Fibroblast of lung (primary cell): ENCODE measurements around the gene ITPRID1.

Source experiments
- EZH2 ChIP-seq: IDR thresholded peaks from 2 replicates; pipeline ENCODE4 v1.5.1; 2012; ENCODE audit warnings: low read length, control low read depth, mild to moderate bottlenecking; ENCODE audit errors: missing control alignments
- TF ChIP-seq, protein P1 (sequence below), 2 donors: IDR thresholded peaks in 1 of 2; conservative IDR thresholded peaks in 1 of 2; 1 replicate in 1 of 2; 2 replicates in 1 of 2; pipeline ENCODE4 v1.5.1; 2011 to 2012; ENCODE audit warnings: low read length in 2 of 2, control low read depth in 1 of 2, inconsistent platforms in 1 of 2, low read depth in 1 of 2, mild to moderate bottlenecking in 1 of 2

DNA sequence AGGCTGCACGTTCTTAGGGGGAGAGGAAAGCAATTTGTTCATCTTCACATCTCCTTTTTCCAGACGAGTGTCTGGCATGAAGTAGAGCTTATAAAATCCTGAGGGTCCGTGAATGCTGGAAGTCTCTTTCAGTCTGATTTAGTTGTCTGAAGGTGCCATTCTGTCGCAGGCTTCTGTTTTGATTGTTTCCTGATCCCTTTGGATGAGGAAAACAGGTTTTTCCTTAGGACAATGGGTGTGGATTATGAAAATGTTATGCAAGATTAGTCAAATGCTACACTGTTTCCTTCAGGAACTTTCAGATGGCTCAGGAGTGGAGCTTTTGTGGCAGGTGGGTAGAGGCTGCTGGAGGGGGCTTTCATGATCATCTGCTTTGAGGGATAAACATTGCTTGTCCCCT, at the start of gene ITPRID1:
- TF ChIP-seq EZH2 = no peak
- TF ChIP-seq, protein P1, sequence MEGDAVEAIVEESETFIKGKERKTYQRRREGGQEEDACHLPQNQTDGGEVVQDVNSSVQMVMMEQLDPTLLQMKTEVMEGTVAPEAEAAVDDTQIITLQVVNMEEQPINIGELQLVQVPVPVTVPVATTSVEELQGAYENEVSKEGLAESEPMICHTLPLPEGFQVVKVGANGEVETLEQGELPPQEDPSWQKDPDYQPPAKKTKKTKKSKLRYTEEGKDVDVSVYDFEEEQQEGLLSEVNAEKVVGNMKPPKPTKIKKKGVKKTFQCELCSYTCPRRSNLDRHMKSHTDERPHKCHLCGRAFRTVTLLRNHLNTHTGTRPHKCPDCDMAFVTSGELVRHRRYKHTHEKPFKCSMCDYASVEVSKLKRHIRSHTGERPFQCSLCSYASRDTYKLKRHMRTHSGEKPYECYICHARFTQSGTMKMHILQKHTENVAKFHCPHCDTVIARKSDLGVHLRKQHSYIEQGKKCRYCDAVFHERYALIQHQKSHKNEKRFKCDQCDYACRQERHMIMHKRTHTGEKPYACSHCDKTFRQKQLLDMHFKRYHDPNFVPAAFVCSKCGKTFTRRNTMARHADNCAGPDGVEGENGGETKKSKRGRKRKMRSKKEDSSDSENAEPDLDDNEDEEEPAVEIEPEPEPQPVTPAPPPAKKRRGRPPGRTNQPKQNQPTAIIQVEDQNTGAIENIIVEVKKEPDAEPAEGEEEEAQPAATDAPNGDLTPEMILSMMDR (conservative IDR thresholded peaks at IDR 0.05 in 1 of 2, IDR thresholded peaks at IDR 0.05 in 1 of 2; ENCODE audit: low read depth in 1 of 2, low read length in 2 of 2) = no peak
